SKM-1 (cell line): ENCODE results near the gene PPP1R14B.
"Not testable (repeated sequence)": the region's sequence is repeated elsewhere in the genome, so short reads cannot be mapped to it uniquely, and the experiment has no call there.

Source experiments
- DNase-seq: peaks from one replicate; lab custom pipeline; 2025; ENCODE audit not compliant: unreplicated experiment; lab: John Stamatoyannopoulos, UW

PPP1R14B gene

DNA sequence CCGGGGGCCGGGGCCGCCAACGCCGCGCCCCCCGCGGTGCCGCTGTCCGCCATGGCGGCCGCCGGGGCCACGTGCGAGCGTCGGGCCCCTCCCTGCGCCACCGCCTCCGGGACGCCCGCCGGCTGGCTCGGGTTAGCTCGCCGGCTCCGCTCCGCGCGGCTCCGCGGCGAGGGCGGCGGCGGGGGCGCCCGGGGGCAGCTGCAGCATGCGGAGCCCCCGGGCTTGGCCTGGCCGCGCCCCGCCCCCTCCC, 197 bp downstream of the PPP1R14B start:
- DNase-seq = not testable (repeated sequence)

DNA sequence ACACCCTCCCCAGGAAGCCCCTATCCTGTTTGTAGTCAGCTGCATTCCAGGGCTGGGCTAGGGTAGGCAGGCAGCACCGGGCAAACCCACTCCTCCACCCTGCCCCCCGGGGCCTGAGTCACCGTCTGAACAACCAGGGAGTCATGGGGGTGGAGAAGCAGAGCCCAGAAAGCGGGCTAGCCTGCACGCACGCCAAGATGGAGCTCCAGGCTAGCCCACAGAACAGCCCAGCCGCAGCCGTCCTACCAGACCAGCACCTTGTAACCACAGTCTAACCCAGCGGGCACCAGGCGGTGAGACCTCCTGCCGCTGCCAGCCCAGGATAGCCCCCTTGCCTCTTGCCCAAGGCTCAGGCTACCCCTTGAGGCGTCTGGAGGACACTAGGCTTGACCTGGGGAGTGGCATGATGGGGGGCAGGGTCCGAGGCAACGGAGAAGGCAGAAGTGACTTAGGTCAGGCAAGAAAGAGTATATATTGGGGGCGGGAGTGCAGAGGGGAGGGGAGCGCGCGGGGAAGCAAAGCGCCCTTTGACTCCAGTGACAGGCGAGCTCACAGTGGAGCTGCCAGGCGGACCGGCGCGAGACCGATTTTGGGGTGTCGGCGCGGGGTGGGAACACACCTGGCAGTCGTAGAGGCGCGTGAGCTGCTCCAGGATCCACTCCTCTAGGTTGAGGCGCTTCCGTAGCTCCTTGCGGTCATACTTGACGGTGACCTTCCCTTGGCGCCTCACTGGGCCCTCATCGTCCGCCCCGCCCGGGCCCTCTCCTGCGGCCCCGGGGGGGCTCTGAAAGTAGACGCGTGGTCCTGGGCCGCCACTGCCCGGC, 734 bp downstream of the PPP1R14B start:
- no peak for DNase-seq

DNA sequence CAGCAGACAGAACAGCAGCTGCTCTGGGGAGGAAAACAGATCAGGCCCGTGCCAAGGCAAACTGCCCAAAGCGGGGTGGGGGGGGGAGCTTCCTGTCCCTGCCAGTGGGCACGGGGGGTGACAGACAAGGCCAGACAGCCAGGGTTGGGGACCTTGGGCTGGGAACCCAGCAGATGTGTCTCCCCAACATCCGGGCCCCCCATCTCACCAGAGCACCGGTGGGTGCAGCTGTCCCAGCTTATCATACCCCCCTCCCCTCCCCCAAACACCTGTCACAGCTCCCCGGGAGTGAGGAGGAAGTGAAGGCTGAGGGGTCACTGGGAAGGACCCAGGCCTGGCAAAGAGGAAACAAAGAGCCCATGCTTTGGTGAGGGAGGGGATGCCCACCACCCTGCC, 1.3 kb downstream of the PPP1R14B start:
- no peak for DNase-seq

DNA sequence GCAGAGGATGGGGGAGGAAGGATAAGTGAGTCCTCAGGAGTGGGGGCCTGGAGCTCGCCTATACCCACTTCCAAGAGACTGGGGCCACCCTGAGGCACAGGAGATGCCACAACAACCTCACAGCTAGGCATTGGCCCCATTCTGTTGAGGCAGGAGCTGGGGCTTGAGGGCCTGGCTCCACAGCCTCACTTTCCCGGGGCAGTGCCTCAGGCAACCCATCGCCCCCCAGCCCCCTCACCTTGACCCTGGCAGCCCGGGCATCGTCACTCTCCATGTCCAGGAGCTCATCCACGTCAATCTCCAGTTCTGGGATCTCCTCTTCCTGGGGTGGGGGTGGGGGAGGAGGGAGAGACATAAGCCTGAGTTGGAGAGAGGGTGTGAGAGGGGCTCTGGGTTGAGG, 1.8 kb downstream of the PPP1R14B start:
- no peak for DNase-seq

DNA sequence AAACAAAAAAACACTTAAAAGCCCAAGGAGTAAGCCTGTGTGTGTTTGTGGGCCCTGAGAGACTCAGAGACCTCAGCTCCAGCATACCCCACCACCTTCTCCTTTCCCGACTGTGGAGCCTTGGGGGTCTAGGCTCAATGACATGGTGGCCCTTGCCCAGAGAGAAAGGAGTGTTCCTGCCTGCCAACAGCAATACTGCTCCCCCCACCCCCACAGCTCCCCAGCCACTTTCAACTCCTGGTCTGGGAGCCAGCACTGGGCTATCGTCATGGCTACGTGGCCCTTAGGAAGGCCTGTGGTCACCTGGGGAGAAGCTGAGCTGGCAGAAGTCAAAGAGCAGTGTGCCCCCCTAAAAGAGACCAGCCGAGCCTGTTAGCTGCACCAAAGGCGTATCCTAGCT, 2.6 kb downstream of the PPP1R14B start:
- no peak for DNase-seq

DNA sequence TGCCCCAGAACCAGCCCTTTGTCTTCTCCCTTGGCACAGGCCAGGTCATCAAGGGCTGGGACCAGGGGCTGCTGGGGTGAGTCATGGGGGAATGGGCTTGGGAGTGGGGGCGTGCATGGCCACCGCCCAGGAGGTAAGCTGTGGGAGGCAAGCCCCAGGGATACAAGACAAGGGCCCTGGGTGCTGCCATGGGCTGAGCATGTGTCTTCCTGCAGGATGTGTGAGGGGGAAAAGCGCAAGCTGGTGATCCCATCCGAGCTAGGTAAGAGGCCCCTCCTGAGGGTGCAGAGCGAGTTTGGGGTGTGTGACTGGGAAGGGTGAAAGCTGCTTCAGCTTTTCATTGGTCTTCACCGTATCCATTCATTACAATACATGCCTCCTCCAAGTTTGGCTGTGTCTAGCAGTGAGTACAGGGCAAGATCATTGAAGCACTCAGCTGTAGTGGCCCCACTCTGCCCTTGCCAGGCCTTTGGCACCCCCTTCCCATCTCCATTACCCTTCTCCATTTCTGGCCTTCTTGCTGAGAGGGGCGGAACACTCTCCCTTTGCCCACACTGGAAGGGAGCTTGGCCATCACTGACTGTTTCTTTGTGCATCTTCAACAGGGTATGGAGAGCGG, 3.4 kb downstream of the PPP1R14B start:
- no peak for DNase-seq

DNA sequence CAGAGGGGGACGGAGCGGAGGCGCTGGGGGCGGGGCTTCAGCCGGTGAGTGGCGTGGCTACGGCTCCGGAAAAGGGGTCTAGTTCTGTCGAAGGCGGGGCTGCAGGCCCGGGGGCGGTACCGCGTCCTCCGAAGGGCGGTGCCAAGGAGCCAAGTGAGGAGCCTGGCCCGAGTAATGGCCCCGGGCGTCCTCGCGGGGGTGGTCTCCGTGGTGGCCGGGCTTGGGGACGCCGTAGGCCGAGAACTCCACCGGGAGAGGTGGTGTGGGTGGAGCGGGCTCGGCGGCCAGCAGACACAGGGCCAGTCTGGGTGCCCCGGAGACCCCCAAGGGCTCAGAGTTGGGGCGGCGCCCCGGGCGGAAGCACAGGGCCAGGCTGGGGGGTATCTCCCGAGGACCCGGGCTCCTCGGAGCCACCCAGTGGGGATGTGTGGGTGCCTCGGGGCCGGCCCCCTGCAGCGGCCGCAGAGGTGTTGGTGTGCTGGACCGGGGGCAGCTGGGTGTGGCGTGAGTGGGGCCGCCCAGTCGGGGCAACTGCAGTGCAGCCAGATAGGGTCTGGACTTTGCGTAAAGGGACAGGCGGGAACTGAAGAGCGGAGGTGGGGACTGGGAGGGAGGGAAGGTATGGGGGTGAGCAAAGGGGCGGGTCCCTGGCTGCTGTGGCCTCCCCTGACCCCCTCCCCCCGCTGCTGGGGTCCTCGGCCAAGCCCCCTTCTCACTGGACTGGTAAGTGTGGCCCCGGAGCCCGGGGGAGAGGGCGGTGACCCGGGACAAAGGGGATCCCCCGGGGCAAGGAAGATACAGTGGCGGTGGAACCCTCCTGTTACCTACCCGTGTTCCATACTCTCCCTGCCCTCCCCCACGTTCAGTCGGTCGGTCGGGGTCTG, 5.0 kb downstream of the PPP1R14B start:
- DNase-seq = no peak

DNA sequence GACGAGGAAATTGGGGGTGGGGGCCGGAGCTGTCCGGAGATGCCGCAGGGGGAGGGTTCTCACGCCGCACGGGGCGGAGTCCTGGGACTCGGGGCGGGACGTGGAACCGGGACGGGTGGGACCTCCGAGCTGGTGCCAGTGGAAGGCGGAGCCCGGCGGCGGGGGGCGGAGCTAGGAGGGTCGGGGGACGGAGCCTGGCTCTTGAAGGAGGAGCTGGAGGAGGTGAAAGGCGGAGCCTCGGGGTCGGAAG, 5.6 kb downstream of the PPP1R14B start:
- peak; percentile 95 for DNase-seq

DNA sequence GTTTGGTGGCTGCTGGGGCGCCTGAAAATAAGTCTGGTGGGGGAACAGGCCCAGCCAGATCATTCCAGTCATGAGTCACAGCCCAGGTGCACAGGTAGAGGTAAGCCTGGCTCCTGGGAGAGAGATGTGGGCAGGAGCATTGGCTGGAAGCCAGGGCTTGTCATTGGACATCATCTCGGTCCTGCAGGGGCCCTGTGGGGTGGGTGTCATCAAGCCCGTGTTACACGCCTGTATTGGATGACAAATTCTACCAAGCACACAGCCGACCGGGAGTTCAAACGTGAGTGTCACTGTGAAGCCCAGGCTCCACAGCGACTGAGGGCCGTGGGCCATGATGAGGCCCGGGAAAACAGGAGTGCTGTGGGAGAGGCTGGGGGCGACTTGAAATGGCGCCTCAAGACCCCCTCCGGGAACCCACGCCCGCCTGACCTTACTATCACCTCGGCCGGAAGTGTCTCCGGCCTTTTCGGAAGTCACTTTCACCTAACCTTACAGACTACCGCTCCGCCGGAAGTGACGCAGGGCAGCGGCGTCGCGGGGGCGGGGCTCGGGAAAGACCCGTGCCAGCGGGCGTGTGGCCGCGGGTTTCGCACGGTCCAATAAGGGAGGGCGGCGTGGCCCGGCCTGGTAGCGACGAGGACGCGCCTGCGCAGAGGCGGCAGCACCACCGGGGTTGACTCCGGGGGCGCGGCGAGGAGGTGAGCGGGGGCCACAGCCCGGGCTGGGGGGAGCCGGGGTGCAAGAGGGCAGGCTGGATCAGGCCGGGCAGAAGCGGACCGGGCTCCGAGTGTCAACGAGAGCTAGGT, 6.1 kb downstream of the PPP1R14B start, which contains the start of gene FKBP2:
Gene FKBP2, plus strand, starts transcription at position 661 of the 806 bp plus-strand sequence. CDS start 1,293 bp downstream, outside the sequence.
- DNase-seq = peak; percentile 83

DNA sequence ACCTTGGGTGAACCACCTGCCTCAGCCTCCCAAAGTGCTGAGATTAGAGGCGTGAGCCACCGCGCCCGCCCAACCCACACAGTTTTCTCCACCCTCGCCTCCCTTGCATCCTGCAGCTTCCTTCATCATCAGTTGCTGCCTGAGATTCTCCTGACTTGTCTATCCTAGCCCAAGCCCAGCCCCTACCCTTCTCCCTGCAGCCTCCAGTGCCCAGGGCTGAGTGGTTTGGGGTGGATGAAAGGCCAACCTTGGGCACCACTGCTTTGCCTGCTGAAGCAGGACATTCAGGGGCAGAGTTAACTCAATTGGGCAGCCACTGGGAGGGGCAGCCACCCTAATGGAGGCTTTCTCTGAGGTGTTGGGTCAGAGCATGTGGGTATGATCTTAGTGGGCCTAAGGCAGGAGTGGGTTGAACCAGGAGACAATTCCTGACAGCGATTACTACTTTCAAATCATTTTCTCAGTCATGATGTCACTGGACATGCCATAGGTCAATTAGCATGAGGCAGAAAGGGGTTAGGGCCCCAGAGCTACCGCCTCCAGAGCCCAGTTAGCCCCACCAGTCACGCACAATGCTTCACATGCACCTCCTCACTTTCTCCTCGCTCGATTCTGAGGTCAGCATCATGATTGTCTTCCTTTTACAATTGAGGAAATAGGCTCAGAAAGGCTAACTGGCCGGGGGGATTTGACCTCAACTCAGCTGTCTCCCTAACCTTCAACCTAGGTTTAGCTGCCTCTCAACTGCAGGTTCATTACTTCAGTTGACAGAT, 6.9 kb downstream of the PPP1R14B start:
- DNase-seq = peak; percentile 95

DNA sequence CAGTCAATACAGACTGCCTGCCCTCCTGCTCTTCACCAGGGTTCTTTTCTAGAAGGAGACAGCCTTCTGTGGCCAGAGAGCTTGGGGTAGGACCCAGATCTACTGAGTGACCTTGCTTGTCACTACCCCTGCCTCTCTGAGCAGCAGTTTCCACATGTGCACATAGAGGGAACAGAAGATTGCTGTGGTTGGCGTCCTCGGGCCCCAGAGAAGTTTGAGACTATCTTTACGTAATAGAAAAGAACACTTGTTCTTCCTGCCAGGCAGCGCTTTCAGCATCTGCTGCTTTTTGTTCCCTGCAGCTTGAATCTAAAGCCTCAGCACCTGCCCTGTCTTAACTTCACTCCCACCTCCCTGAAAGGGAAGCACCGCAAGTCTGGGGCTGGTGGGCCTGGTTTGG, 7.7 kb downstream of the PPP1R14B start:
- peak; percentile 52 for DNase-seq

DNA sequence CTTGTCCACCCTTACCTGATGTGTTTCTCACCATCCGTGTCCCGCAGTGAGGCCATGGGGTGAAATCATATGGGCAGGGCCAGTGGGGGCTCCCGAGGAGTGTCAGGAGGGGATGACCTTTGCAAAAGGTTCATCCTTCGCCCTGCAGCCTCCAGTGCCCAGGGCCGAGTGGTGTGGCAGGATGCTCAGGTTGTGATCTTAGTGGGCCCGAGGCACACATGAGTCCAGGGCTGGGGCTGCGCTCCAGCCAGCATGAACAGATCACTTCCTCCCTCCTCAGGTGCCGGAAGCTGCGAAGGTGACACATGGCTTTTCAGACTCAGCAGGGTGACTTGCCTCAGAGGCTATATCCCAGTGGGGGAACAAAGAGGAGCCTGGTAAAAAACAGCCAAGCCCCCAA, 8.7 kb downstream of the PPP1R14B start:
- no peak for DNase-seq

DNA sequence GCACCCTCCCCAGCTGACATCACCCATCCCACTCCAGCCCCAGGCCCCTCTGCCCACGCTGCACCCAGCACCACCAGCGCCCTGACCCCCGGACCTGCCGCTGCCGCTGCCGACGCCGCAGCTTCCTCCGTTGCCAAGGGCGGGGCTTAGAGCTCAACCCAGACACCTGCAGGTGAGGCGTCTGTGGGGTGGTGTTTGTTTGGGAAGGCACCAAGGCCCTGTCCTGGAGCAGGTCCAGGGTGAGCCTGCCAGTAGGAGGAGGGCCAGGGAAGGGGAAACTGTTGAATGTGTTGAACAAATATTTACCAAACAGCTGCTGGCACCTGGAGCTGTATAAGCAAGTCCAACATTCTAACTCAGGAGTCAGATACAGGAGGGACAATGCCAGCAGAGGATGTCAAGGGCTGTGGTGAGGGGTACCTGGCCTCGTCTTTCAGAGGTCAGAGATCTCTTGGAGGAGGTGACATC, 9.2 kb downstream of the PPP1R14B start:
- DNase-seq = no peak

DNA sequence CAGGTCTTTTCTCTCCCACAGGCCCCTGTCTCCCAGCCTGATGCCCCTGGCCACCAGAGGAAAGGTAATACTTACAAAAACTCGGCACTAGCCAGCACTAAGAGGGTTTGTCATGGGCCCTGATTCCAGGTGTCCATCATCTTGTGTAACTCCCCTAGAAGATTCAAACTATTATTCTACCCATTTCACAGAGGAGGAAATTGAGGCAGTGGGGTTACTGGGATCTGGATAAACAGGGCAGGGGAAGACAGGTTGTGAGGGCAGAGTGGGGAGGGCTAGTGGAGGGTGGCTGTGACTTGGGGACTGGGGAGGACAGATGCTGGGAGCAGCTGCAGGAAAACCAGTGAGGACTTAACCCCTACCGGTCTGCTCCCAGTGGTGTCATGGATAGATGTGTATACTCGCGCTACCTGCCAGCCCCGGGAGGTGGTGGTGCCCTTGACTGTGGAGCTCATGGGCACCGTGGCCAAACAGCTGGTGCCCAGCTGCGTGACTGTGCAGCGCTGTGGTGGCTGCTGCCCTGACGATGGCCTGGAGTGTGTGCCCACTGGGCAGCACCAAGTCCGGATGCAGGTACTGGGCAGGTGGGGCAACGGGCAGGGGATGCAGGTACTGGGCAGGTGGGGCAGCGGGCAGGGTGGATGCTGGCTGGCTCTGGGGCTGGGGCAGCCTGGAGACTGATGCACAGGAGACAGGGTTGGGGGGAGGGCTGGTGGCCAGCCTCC, 11.1 kb downstream of the PPP1R14B start:
- no peak for DNase-seq

DNA sequence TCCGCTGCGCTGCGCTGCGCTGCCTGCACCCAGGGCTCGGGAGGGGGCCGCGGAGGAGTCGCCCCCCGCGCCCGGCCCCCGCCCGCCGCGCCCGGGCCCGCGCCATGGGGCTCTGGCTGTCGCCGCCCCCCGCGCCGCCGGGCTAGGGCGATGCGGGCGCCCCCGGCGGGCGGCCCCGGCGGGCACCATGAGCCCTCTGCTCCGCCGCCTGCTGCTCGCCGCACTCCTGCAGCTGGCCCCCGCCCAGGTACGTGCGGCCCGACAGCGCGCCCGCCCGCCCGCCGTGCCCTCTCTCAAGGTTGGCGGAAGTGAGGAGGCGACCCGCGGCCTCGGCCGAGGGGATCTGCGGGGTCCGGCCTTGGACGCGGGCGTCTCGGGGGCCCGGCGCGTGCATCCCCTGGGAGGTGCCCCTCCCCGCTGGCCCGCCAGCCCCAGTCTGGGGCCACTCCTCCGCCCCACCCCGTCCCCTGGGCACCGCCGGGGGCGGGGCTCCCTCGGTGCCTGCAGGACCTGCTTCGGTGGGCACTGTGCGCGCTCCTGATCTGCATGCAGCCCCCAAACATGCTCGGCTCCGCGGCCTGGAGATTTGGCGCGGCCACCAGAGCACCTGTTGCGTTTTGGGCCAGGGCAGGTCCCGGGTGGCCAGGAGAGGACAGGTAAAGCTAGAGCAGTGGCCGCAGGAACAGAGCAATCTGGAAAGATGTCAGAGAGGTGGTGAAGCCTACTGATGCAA, 11.9 kb downstream of the PPP1R14B start:
- no peak for DNase-seq

DNA sequence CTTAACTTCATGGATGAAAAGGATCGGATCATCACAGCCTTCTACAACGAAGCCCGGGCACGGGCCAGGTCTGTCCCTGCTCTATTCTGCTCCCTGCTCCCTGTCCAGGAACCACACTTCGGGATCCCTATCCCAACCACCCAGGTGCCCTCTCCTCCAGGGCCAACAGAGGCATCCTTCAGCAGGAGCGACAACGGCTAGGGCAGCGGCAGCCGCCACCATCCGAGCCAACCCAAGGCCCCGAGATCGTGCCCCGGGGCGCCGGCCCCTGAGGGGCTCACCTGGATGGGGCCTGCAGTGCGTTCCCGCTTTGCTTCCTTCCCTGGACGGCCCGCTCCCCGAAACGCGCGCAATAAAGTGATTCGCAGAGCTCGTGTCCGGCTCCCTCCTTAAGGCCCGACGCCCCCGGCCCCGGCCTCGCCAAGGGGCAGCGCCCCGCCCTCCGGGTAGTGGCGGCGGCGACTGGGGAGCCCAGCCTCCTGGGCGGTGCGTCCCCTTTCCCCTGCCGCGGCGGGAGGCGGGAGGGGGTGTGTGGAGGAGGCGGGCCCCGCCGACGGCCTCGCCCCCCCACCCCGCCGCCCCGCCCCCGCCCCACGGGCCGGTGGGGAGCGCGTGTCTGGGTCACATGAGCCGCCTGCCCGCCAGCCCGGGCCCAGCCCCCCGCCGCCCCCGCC, 12.7 kb downstream of the PPP1R14B start, which contains the start of gene VEGFB:
Gene VEGFB, plus strand, starts transcription at position 672 of the 674 bp plus-strand sequence. CDS start 250 bp downstream, outside the sequence.
- no peak for DNase-seq

DNA sequence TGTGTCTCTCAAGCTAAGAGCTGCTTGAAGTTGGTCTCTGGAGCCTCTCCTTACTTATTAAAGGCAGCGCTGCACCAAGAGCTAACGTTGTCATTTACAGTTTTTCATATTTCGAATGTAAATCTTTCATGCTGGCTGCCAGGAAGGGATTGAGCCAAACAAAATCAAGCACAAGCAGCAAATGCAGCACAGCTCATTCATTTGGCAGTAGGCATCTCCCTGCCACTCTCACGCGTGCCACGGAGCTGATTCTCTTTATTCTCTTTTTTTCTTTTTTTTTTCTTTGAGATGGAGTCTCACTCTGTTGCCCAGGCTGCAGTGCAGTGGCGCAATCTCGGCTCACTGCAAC, 13.8 kb downstream of the PPP1R14B start:
- no peak for DNase-seq

DNA sequence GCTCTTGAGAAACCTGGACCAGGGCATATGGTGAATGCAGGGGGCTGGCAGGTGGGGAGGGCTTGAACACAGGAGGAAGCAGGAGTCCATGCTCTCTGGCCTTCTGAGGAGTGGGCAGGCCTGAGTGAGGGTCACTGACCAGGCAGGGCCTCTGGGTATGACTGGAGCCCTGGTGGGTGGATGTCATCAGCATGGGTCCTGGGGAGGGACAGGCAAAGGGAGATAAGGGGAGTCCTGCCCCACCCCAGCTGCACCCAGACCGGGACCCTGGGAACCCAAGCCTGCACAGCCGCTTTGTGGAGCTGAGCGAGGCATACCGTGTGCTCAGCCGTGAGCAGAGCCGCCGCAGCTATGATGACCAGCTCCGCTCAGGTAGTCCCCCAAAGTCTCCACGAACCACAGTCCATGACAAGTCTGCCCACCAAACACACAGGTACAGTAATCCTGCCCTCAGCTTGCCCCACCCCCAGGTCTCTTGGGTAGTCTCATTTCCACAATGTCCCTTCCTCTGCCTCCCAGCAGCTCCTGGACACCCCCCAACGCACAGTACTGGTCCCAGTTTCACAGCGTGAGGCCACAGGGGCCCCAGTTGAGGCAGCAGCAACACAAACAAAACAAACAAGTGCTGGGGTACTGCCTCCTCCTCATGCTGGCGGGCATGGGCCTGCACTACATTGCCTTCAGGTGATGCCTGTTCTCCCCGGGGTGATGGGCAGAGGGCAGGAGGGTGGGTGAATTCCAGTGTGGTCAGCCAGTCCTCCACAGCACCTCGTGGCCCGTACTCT, 14.4 kb downstream of the PPP1R14B start:
- no peak for DNase-seq
